GM23338 (cell line): ENCODE measurements around the gene SCLY. TPM values are rescaled to one million over a fixed set of nuclear protein-coding genes. Genes with fewer than 3 reads are reported as not detected.

Experiments used
- ATAC-seq: fragments of 200-7000 bp; cut with Tn5 transposase; 3 replicates; pipeline ENCODE4 v1.9.1; 2020
- DNase-seq: peaks from one replicate; pipeline ENCODE4 v3.0.0-alpha.2; 2015; ENCODE audit warnings: low spot score
- H2AFZ ChIP-seq: fragments of 200-600 bp; sonication (generic); 2 replicates; pipeline ENCODE4 v1.8.0; 2016; ENCODE audit warnings: antibody characterized with exemption, mild to moderate bottlenecking, moderate library complexity
- H3F3A ChIP-seq: fragments of 200-600 bp; sonication (generic); replicated peaks from 2 replicates; pipeline ENCODE4 v1.8.0; 2017; ENCODE audit warnings: antibody characterized with exemption, mixed run types, low read depth
- H3K27ac ChIP-seq: fragments of 200-600 bp; sonication (generic); 2 replicates; pipeline ENCODE4 v1.6.1; 2016; ENCODE audit warnings: low read depth
- H3K27me3 ChIP-seq: fragments of 200-600 bp; sonication (generic); 2 replicates; pipeline ENCODE4 v1.8.0; 2016; ENCODE audit warnings: mild to moderate bottlenecking, mixed run types, moderate library complexity; ENCODE audit not compliant: insufficient read depth
- H3K36me3 ChIP-seq: fragments of 200-600 bp; sonication (generic); 2 replicates; pipeline ENCODE4 v1.8.0; 2016; ENCODE audit warnings: mild to moderate bottlenecking; ENCODE audit not compliant: insufficient read depth
- H3K4me1 ChIP-seq: fragments of 200-600 bp; sonication (generic); 2 replicates; pipeline ENCODE4 v1.8.0; 2016; ENCODE audit warnings: mild to moderate bottlenecking, moderate library complexity; ENCODE audit not compliant: insufficient read depth
- H3K4me2 ChIP-seq: fragments of 200-600 bp; sonication (generic); 2 replicates; pipeline ENCODE4 v1.7.1; 2017; ENCODE audit warnings: mixed run types
- H3K4me3 ChIP-seq: fragments of 200-600 bp; sonication (generic); 2 replicates; pipeline ENCODE4 v1.6.1; 2016; ENCODE audit warnings: mixed run types
- H3K79me2 ChIP-seq: fragments of 200-600 bp; sonication (generic); replicated peaks from 2 replicates; pipeline ENCODE4 v1.8.0; 2017; ENCODE audit warnings: mild to moderate bottlenecking; ENCODE audit not compliant: insufficient read depth
- H3K9me2 ChIP-seq: fragments of 200-600 bp; sonication (generic); 2 replicates; pipeline ENCODE4 v1.8.0; 2017; ENCODE audit not compliant: insufficient read depth
- H4K20me1 ChIP-seq: fragments of 200-600 bp; sonication (generic); replicated peaks from 2 replicates; pipeline ENCODE4 v1.8.0; 2017; ENCODE audit warnings: mild to moderate bottlenecking; ENCODE audit not compliant: insufficient read depth
- H3K27ac Mint-ChIP-seq: 2 replicates; pipeline ENCODE4 v1.8.0; 2020; ENCODE audit warnings: inconsistent platforms, mild to moderate bottlenecking, moderate library complexity, mixed read lengths
- H3K27me3 Mint-ChIP-seq: 3 replicates; pipeline ENCODE4 v1.8.0; 2022; ENCODE audit warnings: low read depth, mild to moderate bottlenecking, moderate library complexity, mixed read lengths, inconsistent platforms; ENCODE audit not compliant: insufficient read depth, poor library complexity
- H3K36me3 Mint-ChIP-seq: 3 replicates; pipeline ENCODE4 v1.8.0; 2021; ENCODE audit warnings: low read depth, mild to moderate bottlenecking, inconsistent platforms, moderate library complexity, mixed read lengths
- H3K4me1 Mint-ChIP-seq: 3 replicates; pipeline ENCODE4 v1.8.0; 2020; ENCODE audit warnings: mild to moderate bottlenecking, inconsistent platforms, mixed read lengths
- H3K4me3 Mint-ChIP-seq: 3 replicates; pipeline ENCODE4 v1.8.0; 2021; ENCODE audit warnings: moderate library complexity, mild to moderate bottlenecking, inconsistent platforms, mixed read lengths
- H3K9me3 Mint-ChIP-seq: 3 replicates; pipeline ENCODE4 v1.8.0; 2020; ENCODE audit warnings: moderate library complexity, mild to moderate bottlenecking, inconsistent platforms, mixed read lengths
- CREB1 ChIP-seq: fragments of 250-450 bp; sonication (Bioruptor Pico); IDR thresholded peaks from 2 replicates; pipeline ENCODE4 v1.5.0; 2020; ENCODE audit warnings: low read depth, mild to moderate bottlenecking, moderate library complexity
- EZH2 ChIP-seq: fragments of 200-600 bp; sonication (generic); IDR thresholded peaks from one replicate; pipeline ENCODE4 v1.8.0; 2017; ENCODE audit warnings: antibody characterized with exemption, mild to moderate bottlenecking, low read depth; ENCODE audit not compliant: unreplicated experiment
- EZH2phosphoT487 ChIP-seq: fragments of 200-600 bp; sonication (generic); IDR thresholded peaks from one replicate; pipeline ENCODE4 v1.8.1; 2018; ENCODE audit warnings: antibody characterized with exemption; ENCODE audit not compliant: unreplicated experiment
- JUNB ChIP-seq: IDR thresholded peaks from one replicate; pipeline ENCODE4 v1.6.1; 2016; ENCODE audit warnings: antibody characterized with exemption; ENCODE audit not compliant: unreplicated experiment
- NANOG ChIP-seq: IDR thresholded peaks from 2 replicates; pipeline ENCODE4 v1.6.1; 2016; ENCODE audit warnings: antibody characterized with exemption, borderline replicate concordance
- POLR2AphosphoS5 ChIP-seq: IDR thresholded peaks from 2 replicates; pipeline ENCODE4 v1.6.1; 2016; ENCODE audit warnings: antibody characterized with exemption, low read depth
- STAT1 ChIP-seq: IDR thresholded peaks from one replicate; pipeline ENCODE4 v1.6.1; 2016; ENCODE audit warnings: antibody characterized with exemption; ENCODE audit not compliant: unreplicated experiment
- ZNF114 ChIP-seq: fragments of 250-450 bp; sonication (Bioruptor Pico); IDR thresholded peaks from 2 replicates; pipeline ENCODE4 v1.5.0; 2020; ENCODE audit warnings: mild to moderate bottlenecking, moderate library complexity
- ZNF331 ChIP-seq: fragments of 250-450 bp; sonication (Bioruptor Pico); IDR thresholded peaks from 2 replicates; pipeline ENCODE4 v1.5.0; 2020; ENCODE audit warnings: low read depth, mild to moderate bottlenecking, moderate library complexity
- polyA plus RNA-seq: library from polyadenylated mRNA; unstranded; fragments of >200 nt; fragmentation: Nextera tagmentation; extraction: Ambion mirVana; gene quantifications from 2 replicates; pipeline ENCODE4 v1.2.1, GENCODE V29; 2016
- total RNA-seq: library from RNA; depleted of rRNA; stranded (reverse); fragments of >200 nt; shearing (Covaris generic); gene quantifications from 2 replicates; pipeline ENCODE4 v1.2.3, GENCODE V29; 2014
- TF ChIP-seq, protein P1 (sequence below): IDR thresholded peaks from one replicate; pipeline ENCODE4 v1.6.1; 2018; ENCODE audit warnings: antibody characterized with exemption; ENCODE audit not compliant: unreplicated experiment
- TF ChIP-seq, protein P2 (sequence below): IDR thresholded peaks from 2 replicates; pipeline ENCODE4 v1.6.1; 2016; ENCODE audit warnings: antibody characterized with exemption
- TF ChIP-seq, protein P3 (sequence below), 2 experiments: fragments of 200-600 bp in 1 of 2; sonication (generic) in 1 of 2; conservative IDR thresholded peaks; 2 replicates each; pipeline versions ENCODE4 v1.5.1 to v1.6.1; 2016 to 2017; ENCODE audit warnings: antibody characterized with exemption in 2 of 2, low read depth in 2 of 2, mild to moderate bottlenecking in 2 of 2, moderate library complexity in 1 of 2
- TF ChIP-seq, protein P4 (sequence below): fragments of 250-450 bp; sonication (Bioruptor Pico); IDR thresholded peaks from 2 replicates; pipeline ENCODE4 v1.5.0; 2020; ENCODE audit warnings: mild to moderate bottlenecking, moderate library complexity

Gene SCLY
- total and polyA plus RNA-seq, 2 experiments from 2014 or later: 57.2 to 80.3 TPM

DNA sequence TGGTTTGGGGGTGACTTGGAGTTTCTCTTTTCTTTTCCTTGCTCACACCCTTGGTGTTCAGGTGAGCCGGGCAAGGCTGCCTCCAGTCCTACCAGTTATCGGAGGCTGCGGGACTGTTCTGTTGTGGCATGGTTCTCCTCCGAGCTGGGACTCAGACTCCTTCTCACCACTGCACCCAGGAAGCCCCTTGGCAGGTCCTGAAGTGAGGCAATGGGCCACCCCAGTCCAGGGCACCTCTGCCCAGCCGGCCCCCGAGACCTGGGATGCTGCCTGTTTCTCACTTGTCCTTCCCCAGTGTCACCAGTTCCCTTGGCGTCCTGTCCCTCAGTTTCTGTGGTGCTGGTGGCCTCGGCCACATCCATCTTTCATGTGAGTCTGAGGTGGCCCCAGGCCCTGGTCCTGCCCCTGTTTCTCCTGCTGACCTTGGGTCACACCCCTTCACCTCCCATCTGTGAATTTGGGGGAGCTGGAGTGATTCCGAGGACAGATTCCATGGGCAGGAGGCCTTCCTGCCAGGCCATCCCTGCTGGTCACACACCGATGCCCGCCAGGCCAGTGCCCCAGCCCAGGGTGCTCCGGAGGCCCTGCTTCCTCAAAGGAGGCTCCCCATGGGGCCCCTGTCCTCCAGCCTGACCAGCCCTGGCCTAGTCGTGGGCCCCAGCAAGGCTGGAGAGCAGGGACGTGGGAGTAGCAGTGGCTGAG lies 71.1 kb downstream of the SCLY start:
- peaks cover 5% of the 10 kb centered on the region; the same call in 1 of the 3 replicates for H3K4me1 Mint-ChIP-seq
- TF ChIP-seq CREB1 (CRISPR knock-in tag) (no peak), STAT1 (no peak), EZH2 (no peak), POLR2AphosphoS5 (no peak), EZH2phosphoT487 (no peak), ZNF114 (CRISPR knock-in tag) (no peak), NANOG (no peak), ZNF331 (CRISPR knock-in tag) (no peak), JUNB (no peak)
- TF ChIP-seq, protein P1, sequence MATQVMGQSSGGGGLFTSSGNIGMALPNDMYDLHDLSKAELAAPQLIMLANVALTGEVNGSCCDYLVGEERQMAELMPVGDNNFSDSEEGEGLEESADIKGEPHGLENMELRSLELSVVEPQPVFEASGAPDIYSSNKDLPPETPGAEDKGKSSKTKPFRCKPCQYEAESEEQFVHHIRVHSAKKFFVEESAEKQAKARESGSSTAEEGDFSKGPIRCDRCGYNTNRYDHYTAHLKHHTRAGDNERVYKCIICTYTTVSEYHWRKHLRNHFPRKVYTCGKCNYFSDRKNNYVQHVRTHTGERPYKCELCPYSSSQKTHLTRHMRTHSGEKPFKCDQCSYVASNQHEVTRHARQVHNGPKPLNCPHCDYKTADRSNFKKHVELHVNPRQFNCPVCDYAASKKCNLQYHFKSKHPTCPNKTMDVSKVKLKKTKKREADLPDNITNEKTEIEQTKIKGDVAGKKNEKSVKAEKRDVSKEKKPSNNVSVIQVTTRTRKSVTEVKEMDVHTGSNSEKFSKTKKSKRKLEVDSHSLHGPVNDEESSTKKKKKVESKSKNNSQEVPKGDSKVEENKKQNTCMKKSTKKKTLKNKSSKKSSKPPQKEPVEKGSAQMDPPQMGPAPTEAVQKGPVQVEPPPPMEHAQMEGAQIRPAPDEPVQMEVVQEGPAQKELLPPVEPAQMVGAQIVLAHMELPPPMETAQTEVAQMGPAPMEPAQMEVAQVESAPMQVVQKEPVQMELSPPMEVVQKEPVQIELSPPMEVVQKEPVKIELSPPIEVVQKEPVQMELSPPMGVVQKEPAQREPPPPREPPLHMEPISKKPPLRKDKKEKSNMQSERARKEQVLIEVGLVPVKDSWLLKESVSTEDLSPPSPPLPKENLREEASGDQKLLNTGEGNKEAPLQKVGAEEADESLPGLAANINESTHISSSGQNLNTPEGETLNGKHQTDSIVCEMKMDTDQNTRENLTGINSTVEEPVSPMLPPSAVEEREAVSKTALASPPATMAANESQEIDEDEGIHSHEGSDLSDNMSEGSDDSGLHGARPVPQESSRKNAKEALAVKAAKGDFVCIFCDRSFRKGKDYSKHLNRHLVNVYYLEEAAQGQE: no peak
- TF ChIP-seq, protein P2, sequence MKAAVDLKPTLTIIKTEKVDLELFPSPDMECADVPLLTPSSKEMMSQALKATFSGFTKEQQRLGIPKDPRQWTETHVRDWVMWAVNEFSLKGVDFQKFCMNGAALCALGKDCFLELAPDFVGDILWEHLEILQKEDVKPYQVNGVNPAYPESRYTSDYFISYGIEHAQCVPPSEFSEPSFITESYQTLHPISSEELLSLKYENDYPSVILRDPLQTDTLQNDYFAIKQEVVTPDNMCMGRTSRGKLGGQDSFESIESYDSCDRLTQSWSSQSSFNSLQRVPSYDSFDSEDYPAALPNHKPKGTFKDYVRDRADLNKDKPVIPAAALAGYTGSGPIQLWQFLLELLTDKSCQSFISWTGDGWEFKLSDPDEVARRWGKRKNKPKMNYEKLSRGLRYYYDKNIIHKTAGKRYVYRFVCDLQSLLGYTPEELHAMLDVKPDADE: no peak
- TF ChIP-seq, protein P3, sequence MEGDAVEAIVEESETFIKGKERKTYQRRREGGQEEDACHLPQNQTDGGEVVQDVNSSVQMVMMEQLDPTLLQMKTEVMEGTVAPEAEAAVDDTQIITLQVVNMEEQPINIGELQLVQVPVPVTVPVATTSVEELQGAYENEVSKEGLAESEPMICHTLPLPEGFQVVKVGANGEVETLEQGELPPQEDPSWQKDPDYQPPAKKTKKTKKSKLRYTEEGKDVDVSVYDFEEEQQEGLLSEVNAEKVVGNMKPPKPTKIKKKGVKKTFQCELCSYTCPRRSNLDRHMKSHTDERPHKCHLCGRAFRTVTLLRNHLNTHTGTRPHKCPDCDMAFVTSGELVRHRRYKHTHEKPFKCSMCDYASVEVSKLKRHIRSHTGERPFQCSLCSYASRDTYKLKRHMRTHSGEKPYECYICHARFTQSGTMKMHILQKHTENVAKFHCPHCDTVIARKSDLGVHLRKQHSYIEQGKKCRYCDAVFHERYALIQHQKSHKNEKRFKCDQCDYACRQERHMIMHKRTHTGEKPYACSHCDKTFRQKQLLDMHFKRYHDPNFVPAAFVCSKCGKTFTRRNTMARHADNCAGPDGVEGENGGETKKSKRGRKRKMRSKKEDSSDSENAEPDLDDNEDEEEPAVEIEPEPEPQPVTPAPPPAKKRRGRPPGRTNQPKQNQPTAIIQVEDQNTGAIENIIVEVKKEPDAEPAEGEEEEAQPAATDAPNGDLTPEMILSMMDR (conservative IDR thresholded peaks at IDR 0.05; ENCODE audit: low read depth in 2 of 2): no peak
- TF ChIP-seq, protein P4, sequence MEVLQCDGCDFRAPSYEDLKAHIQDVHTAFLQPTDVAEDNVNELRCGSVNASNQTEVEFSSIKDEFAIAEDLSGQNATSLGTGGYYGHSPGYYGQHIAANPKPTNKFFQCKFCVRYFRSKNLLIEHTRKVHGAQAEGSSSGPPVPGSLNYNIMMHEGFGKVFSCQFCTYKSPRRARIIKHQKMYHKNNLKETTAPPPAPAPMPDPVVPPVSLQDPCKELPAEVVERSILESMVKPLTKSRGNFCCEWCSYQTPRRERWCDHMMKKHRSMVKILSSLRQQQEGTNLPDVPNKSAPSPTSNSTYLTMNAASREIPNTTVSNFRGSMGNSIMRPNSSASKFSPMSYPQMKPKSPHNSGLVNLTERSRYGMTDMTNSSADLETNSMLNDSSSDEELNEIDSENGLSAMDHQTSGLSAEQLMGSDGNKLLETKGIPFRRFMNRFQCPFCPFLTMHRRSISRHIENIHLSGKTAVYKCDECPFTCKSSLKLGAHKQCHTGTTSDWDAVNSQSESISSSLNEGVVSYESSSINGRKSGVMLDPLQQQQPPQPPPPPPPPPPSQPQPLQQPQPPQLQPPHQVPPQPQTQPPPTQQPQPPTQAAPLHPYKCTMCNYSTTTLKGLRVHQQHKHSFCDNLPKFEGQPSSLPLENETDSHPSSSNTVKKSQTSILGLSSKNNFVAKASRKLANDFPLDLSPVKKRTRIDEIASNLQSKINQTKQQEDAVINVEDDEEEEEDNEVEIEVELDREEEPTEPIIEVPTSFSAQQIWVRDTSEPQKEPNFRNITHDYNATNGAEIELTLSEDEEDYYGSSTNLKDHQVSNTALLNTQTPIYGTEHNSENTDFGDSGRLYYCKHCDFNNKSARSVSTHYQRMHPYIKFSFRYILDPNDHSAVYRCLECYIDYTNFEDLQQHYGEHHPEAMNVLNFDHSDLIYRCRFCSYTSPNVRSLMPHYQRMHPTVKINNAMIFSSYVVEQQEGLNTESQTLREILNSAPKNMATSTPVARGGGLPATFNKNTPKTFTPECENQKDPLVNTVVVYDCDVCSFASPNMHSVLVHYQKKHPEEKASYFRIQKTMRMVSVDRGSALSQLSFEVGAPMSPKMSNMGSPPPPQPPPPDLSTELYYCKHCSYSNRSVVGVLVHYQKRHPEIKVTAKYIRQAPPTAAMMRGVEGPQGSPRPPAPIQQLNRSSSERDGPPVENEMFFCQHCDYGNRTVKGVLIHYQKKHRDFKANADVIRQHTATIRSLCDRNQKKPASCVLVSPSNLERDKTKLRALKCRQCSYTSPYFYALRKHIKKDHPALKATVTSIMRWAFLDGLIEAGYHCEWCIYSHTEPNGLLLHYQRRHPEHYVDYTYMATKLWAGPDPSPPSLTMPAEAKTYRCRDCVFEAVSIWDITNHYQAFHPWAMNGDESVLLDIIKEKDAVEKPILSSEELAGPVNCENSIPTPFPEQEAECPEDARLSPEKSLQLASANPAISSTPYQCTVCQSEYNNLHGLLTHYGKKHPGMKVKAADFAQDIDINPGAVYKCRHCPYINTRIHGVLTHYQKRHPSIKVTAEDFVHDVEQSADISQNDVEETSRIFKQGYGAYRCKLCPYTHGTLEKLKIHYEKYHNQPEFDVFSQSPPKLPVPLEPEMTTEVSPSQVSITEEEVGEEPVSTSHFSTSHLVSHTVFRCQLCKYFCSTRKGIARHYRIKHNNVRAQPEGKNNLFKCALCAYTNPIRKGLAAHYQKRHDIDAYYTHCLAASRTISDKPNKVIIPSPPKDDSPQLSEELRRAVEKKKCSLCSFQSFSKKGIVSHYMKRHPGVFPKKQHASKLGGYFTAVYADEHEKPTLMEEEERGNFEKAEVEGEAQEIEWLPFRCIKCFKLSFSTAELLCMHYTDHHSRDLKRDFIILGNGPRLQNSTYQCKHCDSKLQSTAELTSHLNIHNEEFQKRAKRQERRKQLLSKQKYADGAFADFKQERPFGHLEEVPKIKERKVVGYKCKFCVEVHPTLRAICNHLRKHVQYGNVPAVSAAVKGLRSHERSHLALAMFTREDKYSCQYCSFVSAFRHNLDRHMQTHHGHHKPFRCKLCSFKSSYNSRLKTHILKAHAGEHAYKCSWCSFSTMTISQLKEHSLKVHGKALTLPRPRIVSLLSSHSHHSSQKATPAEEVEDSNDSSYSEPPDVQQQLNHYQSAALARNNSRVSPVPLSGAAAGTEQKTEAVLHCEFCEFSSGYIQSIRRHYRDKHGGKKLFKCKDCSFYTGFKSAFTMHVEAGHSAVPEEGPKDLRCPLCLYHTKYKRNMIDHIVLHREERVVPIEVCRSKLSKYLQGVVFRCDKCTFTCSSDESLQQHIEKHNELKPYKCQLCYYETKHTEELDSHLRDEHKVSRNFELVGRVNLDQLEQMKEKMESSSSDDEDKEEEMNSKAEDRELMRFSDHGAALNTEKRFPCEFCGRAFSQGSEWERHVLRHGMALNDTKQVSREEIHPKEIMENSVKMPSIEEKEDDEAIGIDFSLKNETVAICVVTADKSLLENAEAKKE (CRISPR knock-in tag): no peak
- Histone ChIP-seq H2AFZ (no peak overlapping the region), H3K27ac (no peak overlapping the region), H3K36me3 (no peaks in the 10 kb centered on the region), H3K4me1 (no peaks in the 10 kb centered on the region), H3K9me2 (no peaks in the 10 kb centered on the region), H3K4me3 (no peak overlapping the region), H3K79me2 (no peaks in the 10 kb centered on the region), H3K27me3 (no peaks in the 10 kb centered on the region), H3K4me2 (no peak overlapping the region), H4K20me1 (no peaks in the 10 kb centered on the region), H3F3A (no peaks in the 10 kb centered on the region; the same call in 1 of the 2 replicates)
- DNase-seq (no peak), ATAC-seq (no peak)
- H3K27ac Mint-ChIP-seq: no peak overlapping the region
- no peaks in the 10 kb centered on the region for H3K9me3 Mint-ChIP-seq
- no peak overlapping the region for H3K4me3 Mint-ChIP-seq
- peaks cover 8% of the 10 kb centered on the region for H3K27me3 Mint-ChIP-seq
- H3K36me3 Mint-ChIP-seq: no peaks in the 10 kb centered on the region
